Body of pancreas (tissue), 4 donors: ENCODE results near the gene PDZD8.

Experiments used
- CTCF ChIP-seq, 7 experiments: fragments of 450-650 bp in 4 of 7; fragments of 200-600 bp in 3 of 7; sonication (generic) in 3 of 7; IDR thresholded peaks; one replicate each; pipeline ENCODE4 v1.5.1; 2016 to 2019; ENCODE audit warnings: antibody characterized with exemption in 7 of 7
- POLR2A ChIP-seq, 3 donors: fragments of 450-650 bp; IDR thresholded peaks; one replicate each; pipeline ENCODE4 v1.6.1; 2016; ENCODE audit warnings: antibody characterized with exemption in 3 of 3, mild to moderate bottlenecking in 2 of 3

GRCh38 chr10:117306674-117307073 lies 68.6 kb downstream of the PDZD8 start:
- TF ChIP-seq POLR2A (IDR thresholded peaks at IDR 0.05): no peak
- TF ChIP-seq CTCF (IDR thresholded peaks at IDR 0.05): no peak
